Measurements from ENCODE around the gene MSX2. TPM values are rescaled to one million over a fixed set of nuclear protein-coding genes. Genes with fewer than 3 reads are reported as not detected.

The MSX2 gene
- total and polyA plus RNA-seq, 2 of the 4 experiments (the other 2 are of a cell fraction) = 2.2 to 3.7 TPM

GRCh38 chr5:174736331-174736721, 11.9 kb downstream of the MSX2 start:
- Histone ChIP-seq H3K9me1 (ENCODE audit: insufficient read depth, low read length) (no peaks in the 10 kb centered on the region; the same call in 1 of the 2 replicates), H2BK20ac (ENCODE audit: low read depth, low read length) (0 out of 2 replicates have a peak overlapping the region, but pooled peaks have one; percentile 68), H4K91ac (ENCODE audit: insufficient read depth, low read depth, low read length) (peak overlapping the region; percentile 19; the same call in 1 of the 2 replicates), H4K20me1 (ENCODE audit: insufficient read depth, low read length) (no peaks in the 10 kb centered on the region), H3K36me3 (ENCODE audit: control insufficient read depth, insufficient read depth, low read length) (peaks cover 6% of the 10 kb centered on the region; the same call in 1 of the 2 replicates), H3K27me3 (ENCODE audit: control insufficient read depth, insufficient read depth, low read length) (peaks cover 23% of the 10 kb centered on the region), H2AK5ac (ENCODE audit: low read depth, low read length) (no peak overlapping the region), H3K18ac (ENCODE audit: low read depth, low read length) (no peak overlapping the region), H3K23ac (ENCODE audit: low read depth, low read length) (no peak overlapping the region), H3K4ac (ENCODE audit: low read depth, low read length) (no peak overlapping the region), H3K4me2 (ENCODE audit: low read depth, low read length) (no peak overlapping the region), H3K27ac (ENCODE audit: insufficient read depth, low read length) (peak overlapping the region; percentile 36), H3K56ac (ENCODE audit: extremely low read depth, insufficient read depth, low read length) (no peak overlapping the region), H2BK5ac (ENCODE audit: low read depth, low read length, poor library complexity, severe bottlenecking) (peak overlapping the region; percentile 41), H2AFZ (replicated peaks; ENCODE audit: low read length, poor library complexity) (peak overlapping the region; percentile 83), H2BK15ac (ENCODE audit: low read depth, low read length) (peak overlapping the region; percentile 50; the same call in 1 of the 3 replicates), H3K4me1 (ENCODE audit: control insufficient read depth, insufficient read depth, low read length) (peaks cover 6% of the 10 kb centered on the region), H3K9ac (ENCODE audit: low read depth, low read length) (no peak overlapping the region), H3K4me3 (ENCODE audit: insufficient read depth, low read depth, low read length) (no peak overlapping the region), H3K14ac (replicated peaks; ENCODE audit: low read depth, low read length) (no peak overlapping the region), H4K8ac (ENCODE audit: low read depth in 2 of 2, low read length in 2 of 2) (peak overlapping the region; percentile 22 to 27; a peak in 3 of 4 replicates), H2BK120ac (ENCODE audit: low read depth, low read length) (peak overlapping the region; percentile 21; the same call in 1 of the 2 replicates), H4K5ac (ENCODE audit: low read depth, low read length) (no peak overlapping the region), H2AK9ac (replicated peaks; ENCODE audit: low read depth, low read length, poor library complexity) (no peak overlapping the region), H3K9me3 (ENCODE audit: control insufficient read depth, insufficient read depth, low read length) (peaks cover 7% of the 10 kb centered on the region; the same call in 1 of the 2 replicates), H3K79me1 (ENCODE audit: low read depth in 1 of 2, low read length in 2 of 2) (no peaks in the 10 kb centered on the region)
- ChIA-PET CTCF (interaction anchor here (0.8 to 1.9 kb wide), 4 partner anchors 15 to 422 kb away, joined by 3 to 8 read pairs (median 4); no protein-coding TSS in a partner anchor), POLR2A (ENCODE audit: unreplicated experiment) (interaction anchor here (0.6 kb wide), 1 partner anchor 26 kb away, joined by 3 read pairs; no protein-coding TSS in a partner anchor)
- intact Hi-C loops (cut with micrococcal nuclease) = loop anchor here (1.0 to 5.0 kb wide), 5 partner anchors 56 to 409 kb away; no protein-coding TSS in a partner anchor
- DNase-seq (peak; percentile 91), ATAC-seq (ENCODE audit: low read depth) (peak; percentile 93)
- dilution Hi-C loops (cut with HindIII; ENCODE audit: low sequenced_read_pairs, unreplicated experiment) = no loop called here
- BruUV-seq (replicated peaks) = no TSS peak
- peak; percentile 45; the same call in 1 of the 2 replicates for TF ChIP-seq NFE2L2 (IDR thresholded peaks at IDR 0.05; ENCODE audit: low read depth, low read length)
- no peak for TF ChIP-seq MAFK (IDR thresholded peaks at IDR 0.05; ENCODE audit: low read depth, low read length)
- TF ChIP-seq CEBPB (IDR thresholded peaks at IDR 0.05; ENCODE audit: low read depth, low read length) = peak; percentile 93
- no peak for TF ChIP-seq RCOR1 (IDR thresholded peaks at IDR 0.05; ENCODE audit: insufficient replicate concordance, low read length)
- peak; percentile 46; the same call in 1 of the 2 replicates for TF ChIP-seq MAZ (IDR thresholded peaks at IDR 0.05; ENCODE audit: borderline replicate concordance, low read depth, low read length)
- TF ChIP-seq BHLHE40 (IDR thresholded peaks at IDR 0.05; ENCODE audit: low read depth, low read length) = peak; percentile 19; the same call in 1 of the 2 replicates
- TF ChIP-seq FOS (IDR thresholded peaks at IDR 0.05; ENCODE audit: low read depth, low read length) = peak; percentile 50; the same call in 1 of the 2 replicates
- no peak for TF ChIP-seq MXI1 (IDR thresholded peaks at IDR 0.05; ENCODE audit: borderline replicate concordance, low read depth, low read length)
- 22% methylated on average over 1 of the region's 4 CpGs; no CpG with 5 or more reads in 1 of the 2 experiments for WGBS, 2 experiments (ENCODE audit: extremely low coverage in 2 of 2, insufficient read length in 1 of 2)
- in situ Hi-C loops (cut with MboI; ENCODE audit: low sequenced_read_pairs) = loop anchor here (25.0 kb wide), 1 partner anchor 324 kb away; no protein-coding TSS in a partner anchor
